GM12864 (cell line): Measurements from ENCODE around the gene ZMIZ1.

ENCODE experiments used
- DNase-seq: peaks from one replicate; pipeline ENCODE4 v3.0.0-alpha.2; 2011; ENCODE audit warnings: low read depth
- H3K4me3 ChIP-seq: 2 replicates; pipeline ENCODE4 v1.5.1; 2011; ENCODE audit warnings: mild to moderate bottlenecking, low read depth, low read length, control low read depth
- CTCF ChIP-seq: IDR thresholded peaks from 2 replicates; pipeline ENCODE4 v1.5.1; 2011; ENCODE audit warnings: low read depth, mild to moderate bottlenecking, moderate library complexity, low read length, control low read depth, inconsistent platforms; ENCODE audit errors: missing control alignments

ZMIZ1 gene

DNA sequence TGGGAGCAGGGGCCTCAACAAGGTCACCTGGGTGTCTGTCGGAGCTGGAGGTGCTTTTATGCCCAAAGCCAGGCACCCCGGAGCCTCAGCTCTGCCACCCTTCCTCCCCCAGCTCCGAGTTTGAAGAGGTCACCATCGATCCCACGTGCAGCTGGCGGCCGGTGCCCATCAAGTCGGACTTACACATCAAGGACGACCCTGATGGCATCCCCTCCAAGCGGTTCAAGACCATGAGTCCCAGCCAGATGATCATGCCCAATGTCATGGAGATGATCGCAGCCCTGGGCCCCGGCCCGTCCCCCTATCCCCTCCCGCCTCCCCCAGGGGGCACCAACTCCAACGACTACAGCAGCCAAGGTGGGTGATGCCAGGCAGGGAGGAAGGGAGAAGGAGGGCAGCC is 237.2 kb downstream of the ZMIZ1 start:
- H3K4me3 ChIP-seq = no peak overlapping the region
- DNase-seq = no peak
- no peak for TF ChIP-seq CTCF

- no peak for DNase-seq
- H3K4me3 ChIP-seq = no peak overlapping the region
- TF ChIP-seq CTCF = no peak
Observed at GRCh38 chr10:79306644-79307220, 238.0 kb downstream of the ZMIZ1 start.

DNA sequence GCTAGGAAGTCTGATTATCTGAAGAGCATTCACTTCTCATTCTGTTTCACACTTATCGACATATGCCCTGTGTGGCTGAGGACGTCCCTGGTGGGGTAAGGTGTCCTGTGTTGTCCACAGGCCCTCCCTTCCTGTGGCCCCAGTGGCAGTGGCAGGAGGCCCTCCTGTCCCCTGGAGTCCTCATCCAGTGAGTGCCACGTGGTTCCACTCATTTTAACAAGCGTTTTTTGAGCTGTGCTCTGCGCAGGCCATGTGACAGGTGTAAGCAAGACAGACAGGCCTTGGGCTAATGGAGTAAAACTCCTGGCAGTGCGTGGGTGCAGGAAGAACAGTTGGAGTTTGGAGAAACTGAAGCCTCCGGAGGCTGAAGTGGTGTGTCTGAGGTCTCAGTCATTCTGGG is 239.2 kb downstream of the ZMIZ1 start:
- TF ChIP-seq CTCF = no peak
- no peak for DNase-seq
- no peak overlapping the region for H3K4me3 ChIP-seq

DNA sequence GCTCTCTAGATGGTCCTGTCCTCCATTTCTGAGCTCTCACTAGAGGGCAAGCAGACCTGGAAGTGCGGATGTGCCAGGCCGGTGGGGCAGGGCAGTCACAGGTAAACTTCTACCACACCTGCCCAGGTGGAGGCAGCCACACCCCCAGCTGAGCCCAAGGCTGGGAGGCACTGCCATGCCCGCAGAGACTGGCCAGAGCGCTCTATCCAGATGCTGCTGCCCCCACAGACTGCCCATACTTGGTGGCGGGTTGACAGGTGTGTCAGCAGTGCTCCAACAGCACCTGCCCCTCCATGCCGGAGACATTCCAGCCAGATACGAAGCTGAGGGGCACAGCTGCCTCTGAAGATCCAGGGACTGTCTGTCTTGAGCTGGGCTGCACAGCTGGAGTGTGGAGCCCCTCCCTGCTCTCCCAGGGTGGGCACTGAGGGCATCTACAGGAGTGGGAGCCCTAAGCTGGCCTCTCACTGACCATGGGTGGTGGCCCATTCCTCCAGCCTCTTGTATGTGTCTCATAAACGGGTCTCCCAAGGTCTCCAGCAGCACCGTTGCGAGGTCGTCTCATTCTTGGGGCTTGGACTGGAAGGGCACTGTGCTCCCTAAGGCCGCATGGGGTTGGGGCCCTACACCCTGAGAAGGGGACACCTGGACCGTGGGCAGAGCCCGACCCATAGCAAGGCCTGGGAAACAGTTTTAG is 240.4 kb downstream of the ZMIZ1 start:
- TF ChIP-seq CTCF = no peak
- DNase-seq = no peak
- H3K4me3 ChIP-seq = no peak overlapping the region

DNA sequence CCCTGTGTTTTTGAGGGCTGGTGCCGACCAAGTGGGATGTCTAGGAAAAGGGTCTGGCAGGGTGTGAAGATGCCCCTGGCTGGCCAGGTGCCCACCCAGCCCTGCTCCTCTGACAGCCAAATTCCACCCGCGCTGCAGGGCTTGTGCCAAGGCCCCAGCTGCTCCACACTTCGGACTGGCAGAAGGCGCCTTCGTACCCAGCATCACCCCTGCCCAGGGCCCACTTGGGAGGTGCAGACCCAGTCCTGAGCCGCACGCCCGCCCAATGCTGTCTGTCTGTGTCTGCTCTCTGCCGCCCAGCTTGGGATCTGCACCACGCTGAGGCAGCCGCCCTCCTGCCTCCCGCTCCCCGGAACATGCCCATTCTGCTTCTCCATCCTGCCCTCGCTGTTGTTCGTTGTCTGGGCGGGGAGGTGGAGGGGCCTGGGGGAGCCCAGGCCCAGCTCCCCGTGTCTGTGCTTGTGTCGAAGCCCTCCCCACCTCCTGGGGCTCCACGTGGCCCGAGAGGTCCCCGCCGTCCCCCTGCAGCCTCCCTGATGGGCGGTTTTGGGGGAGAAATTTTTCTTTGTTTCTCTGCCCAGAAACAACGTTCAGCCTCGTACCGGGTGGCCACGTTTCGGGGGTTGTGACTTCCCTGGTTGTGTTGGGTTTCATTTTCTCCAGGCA is 241.6 kb downstream of the ZMIZ1 start:
- no peak for DNase-seq
- TF ChIP-seq CTCF = no peak
- H3K4me3 ChIP-seq = no peak overlapping the region

DNA sequence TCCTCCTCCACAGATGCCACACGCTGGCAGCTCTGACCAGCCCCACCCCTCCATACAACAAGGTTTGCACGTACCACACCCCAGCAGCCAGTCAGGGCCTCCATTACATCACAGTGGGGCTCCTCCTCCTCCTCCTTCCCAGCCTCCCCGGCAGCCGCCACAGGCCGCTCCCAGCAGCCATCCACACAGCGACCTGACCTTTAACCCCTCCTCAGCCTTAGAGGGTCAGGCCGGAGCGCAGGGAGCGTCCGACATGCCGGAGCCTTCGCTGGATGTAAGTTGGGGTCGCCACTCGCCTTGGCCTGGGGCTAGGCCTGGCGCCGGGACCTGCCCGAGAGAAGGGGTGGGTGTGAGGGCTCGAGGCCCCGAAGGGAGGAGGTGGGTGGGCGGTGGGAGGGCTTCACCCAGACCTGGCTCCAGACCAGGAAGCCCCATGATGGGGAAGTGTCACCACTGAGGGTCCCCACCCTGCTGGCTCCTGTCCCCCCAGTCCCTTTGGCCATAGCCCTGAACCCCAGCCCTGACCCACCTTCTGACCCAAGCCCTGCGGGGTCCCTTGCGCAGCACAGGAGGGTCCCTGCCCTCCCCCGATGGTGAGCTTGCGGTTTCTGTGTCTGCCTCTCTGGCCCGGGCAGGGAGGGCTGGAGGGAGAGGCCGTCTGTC is 242.3 kb downstream of the ZMIZ1 start:
- DNase-seq = no peak
- no peak for TF ChIP-seq CTCF
- H3K4me3 ChIP-seq = no peak overlapping the region
